Activated effector memory CD4-positive, alpha-beta T cell treated with anti-CD3 and anti-CD28 coated beads, Interleukin-2, amount 50 U/mL, for 16 hours (primary cell): ENCODE measurements around the gene ECI2.
A peak's percentile ranks its signal among the peaks of the same experiment; 100 is the strongest.
"Not testable (repeated sequence)": the region's sequence is repeated elsewhere in the genome, so short reads cannot be mapped to it uniquely, and the experiment has no call there.

Experiments
- DNase-seq: peaks from one replicate; pipeline ENCODE4 v3.0.0-alpha.2; 2020

Gene ECI2

DNA sequence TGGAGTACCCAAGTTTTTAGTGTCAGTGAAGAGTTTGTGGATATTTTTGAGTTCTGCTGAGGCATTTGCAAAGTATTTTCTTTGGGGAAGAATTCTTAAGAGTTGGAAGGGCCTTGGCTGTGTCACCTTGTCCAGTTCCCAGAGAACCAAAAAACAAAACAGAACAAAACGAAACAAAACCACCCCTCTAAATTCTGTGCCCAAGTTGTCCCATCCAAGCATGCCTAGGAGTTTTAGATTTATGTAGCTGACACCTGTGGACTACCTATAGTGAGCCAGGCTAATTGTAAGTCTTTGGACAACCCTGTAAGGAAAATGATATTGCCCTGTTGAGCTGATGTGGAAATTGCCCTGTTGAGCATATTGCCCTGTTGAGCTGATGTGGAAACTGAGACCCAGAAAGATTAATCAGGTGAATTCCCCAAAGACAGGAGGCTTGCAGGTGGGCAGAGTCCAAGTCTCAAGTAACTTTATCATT lies 1.0 kb upstream of the ECI2 start:
- no peak for DNase-seq

DNA sequence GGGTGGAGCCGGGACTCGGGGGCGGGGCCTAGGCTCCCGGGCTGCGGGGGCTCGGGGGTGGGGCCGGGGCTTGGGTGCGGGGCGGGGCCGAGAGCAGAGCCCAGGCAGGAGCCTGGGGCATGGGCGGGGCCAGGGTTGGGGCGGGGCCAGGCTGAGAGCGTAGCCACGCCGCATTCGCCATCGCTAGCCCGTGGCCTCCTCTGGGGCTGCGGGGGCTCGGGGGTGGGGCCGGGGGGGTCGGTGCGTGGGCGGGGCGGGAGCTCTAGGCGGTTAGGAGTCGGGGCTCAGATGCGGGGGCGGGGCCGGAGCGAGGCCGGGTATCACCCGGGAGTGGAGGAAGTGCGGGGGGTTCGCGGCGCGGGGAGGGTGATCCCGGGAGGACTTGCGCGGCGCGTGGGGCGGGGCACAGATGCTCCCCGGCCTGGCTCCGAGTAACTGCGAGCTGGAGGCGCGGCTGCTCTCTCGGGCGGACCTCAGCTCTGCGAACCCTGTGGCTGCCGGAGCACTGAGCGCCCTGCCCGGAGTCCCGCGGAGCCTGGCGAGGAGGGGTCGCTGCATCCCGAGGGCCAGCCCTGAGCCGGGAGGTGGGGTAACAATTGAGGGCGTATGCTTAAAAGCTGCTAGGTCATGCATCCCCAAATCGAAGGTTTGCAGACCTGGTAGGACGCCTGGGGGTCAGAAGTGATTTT lies 434 bp upstream of the ECI2 start:
- DNase-seq: peak; percentile 97

DNA sequence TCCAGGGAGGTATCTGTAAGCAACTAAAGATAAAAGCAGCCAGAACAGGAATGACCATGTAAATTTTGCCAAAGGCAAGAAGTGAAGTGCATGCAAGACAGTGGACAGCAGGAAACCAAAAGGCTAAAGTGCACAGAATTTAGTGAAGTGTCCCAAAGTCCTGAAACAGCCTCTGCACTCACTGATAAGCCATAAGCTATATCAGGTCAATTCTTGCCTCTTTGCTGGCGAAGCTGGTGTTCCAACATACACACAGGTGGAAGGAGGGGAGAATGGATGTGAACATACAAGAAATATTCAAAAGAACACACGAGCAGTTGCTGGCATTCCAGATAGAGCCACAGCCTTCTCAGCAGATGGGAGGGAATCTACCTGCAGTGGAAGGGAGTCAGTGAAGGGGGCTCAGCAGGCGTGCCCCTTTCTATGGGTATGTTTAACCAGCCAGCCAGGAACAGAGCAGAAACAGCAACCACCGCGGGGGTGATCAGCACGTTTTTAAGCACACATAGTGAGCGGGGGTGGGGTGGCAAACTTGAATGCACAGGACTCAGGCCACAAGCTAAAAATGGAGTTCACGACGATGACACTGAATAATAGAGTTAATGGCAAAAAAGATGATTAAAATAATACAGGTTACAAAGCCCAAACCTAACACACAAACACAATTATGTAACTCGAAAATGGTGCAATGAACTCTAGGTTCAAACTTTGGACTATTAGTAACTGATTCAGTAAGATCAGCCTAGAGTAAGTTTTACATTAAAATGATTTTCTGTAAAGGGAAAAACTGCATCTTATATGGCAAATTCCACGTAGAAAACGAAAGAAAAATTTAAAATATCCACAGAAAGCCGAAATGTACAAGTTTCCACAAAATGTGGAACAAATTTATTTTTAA lies 1.2 kb downstream of the ECI2 start:
- DNase-seq: peak; percentile 73

DNA sequence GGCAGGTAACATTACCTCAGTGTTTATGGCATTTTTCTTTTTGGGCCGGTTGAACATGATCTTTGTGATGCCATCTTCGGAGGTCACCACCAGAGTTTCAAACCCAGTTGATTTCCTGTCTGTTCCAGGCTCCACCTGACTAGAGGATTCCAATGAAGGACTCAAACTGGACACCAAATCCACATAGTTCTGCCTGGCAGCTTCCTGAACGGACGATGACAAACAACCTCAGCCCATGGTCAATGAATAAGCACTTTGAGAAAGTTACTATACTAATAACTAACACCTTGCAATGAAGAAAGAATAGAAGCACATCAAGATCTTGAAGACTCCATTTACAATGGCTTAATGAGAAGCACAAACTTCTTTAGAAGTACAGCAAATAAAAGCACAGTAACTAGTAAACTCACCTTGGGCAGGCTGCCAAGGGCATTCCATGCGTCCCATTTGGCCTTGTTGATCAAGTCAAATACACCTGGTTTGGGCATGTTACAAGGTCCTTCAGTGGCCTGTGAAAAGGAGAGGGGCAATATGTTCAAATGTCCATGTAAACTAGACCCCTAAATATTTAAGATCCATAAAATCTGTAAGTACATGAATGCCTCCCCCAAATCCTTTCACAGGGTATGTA lies 4.9 kb downstream of the ECI2 start:
- no peak for DNase-seq

DNA sequence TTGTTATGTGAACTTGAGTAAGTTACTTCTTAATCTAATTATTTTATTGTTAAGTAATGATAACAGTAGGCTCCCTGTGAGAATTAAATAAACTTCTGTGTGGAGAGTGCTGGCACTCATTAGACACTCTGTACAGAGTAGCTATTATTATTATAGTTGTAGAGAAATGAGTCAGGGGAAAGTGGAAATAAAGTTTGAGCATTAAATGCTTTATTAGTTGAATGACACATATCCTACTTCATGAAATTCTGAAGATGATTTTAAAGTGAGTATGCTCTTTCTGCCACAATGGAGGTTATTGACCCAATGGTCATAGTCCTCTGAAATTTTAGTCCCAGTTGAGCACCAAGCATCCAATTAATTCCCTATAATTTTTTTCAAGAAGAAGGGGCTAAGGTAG lies 5.9 kb downstream of the ECI2 start:
- no peak for DNase-seq

DNA sequence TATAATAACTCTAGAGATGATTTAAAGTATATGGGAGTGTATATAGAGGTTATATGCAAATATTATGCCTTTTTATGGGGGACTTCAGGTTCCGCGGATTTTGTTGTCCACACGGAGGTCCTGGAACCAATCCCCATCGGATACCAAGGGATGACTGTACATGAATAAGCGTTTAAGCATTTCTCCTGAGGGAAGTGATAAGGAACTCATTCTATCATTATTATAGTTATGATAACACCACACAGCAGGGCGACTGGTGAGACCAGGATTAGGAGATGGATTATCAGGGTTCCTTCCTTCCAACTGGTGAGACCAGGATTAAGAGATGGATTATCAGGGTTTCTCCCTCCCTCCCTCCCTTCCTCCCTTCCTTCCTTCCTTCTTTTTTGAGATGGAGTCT lies 6.6 kb downstream of the ECI2 start:
- no peak for DNase-seq

DNA sequence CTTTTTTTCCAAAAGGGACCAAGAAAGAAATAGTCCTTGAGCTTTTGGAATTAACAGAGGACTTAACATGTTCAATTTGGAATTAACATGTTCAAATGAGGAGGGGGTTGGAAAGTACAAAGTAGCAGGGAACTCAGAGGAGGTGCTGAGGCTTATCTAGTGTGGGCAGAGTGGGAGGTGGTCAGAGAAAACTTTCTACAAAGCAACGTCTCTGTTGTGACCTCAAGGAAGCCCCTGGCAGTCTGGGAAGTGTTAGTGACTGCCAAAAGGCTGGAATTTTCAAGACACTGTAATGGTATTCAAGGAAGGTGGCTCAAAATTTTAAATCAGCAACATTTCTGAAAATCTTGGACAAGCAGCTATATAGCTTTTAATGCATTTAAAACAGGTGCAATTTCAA lies 7.3 kb downstream of the ECI2 start:
- DNase-seq: no peak

DNA sequence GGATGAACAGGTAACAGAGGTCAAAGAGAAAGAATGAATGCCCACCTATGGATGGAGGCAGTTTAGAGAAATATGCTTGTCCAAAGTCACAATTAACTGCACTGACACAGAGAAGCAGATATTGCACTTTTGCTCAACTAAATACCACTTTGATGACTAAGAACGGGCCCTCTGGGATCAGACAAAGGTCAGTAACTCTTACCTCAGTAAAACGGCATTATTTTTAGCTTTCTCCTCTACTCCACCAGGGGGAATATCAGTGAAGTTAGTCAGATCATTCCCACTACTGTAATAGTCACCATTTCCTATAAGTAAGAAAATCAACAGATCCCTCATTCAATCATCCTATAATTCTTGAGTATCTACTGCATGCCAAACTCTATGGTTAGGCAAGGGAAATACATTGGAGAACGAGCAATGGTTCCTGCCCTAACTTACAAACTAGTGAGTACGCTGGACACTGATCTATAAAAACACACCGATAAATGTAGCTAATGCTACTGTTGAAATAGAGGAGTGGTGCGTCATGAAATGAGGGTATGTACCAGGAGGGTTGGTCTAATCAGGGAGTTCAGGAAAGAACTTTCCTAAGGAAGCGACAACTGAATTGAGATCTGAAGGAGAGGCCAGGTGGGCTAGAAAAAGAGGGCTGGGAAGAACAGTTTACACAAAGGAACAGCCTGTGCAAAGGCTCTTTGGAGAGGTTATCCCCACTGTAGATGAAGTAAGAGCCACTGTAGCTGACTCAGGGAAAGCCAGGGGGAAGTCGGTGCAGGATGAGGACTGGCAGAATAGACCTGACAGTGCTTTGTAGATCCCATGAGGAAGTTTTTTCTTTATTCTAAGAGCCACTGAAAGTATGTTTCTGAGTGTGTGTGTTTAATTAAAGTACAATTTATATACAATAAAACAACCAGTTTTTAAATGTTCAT lies 9.2 kb downstream of the ECI2 start:
- DNase-seq: no peak

DNA sequence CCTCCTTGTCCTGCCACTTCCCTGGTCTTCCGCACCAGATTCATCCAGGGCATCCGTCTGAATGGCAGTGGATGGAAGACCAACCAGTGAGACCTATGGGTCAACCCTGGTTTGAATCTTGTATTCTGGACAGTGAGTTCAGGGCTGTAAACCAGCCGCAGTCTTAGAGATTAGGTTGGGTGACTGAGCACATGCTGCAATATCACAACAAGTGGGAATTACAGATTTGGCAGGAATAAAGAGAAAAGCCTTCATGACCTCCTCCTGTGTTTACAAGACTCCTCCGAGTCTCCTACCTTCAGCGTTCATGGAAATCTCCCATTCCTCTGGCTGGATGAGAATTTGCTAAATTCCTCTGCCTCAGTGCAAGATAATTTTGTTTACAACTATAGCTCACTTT lies 9.9 kb downstream of the ECI2 start:
- DNase-seq: no peak

DNA sequence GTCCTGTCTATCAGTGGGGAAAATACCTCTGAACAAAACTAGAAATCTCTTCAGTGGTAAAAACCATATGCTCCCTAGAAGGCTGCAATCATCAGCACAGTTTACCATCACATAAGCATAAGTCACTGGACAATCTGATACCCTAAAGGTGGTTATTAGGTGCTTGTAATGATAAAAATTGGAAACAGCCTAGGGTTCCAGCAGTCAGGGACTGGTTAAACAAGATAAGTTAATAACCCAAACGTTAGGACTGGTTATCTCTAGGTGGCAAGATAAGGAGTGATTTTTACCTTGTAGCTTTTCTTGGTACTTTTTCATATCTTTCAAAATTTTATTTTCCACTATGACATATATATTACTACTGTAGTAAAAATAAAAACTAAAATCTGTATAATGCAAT lies 11.0 kb downstream of the ECI2 start:
- no peak for DNase-seq

DNA sequence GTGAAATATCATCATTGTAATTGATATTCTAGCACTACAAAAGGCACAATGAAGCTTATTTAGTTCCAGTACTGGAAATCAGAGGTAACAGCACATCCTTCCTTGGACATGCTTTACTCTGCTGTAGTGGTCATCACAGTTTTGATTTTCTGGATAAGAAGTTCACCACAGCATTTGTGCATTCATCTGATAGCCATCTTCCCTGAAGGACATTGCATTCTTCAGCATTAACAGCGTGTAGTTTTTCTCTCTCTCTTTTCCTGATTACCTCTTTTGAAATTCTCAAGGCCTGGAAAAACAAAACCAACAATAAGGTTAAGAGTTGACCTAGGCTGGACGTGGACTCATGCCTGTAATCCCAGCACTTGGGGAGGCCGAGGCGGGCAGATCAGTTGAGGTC lies 19.6 kb downstream of the ECI2 start:
- no peak for DNase-seq

DNA sequence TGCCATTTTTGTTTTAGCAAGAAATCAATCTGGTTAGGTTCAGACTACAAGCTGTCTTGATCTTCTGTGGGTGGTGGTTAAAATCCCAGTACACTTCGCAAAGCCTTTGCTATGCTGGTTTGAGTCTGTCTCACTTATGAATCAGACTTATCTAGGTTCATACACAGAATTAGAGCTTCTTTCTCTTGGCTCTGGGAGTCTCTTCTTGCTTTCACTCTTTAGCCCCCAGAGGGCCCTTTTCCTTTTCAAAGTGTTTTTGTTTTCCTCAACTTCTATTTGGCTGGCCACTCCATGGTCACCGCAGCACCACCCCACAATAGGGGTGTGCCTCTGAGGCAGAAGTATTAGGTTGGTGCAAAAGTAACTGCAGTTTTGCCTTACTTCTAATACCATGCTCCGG lies 21.3 kb downstream of the ECI2 start:
- no peak for DNase-seq

DNA sequence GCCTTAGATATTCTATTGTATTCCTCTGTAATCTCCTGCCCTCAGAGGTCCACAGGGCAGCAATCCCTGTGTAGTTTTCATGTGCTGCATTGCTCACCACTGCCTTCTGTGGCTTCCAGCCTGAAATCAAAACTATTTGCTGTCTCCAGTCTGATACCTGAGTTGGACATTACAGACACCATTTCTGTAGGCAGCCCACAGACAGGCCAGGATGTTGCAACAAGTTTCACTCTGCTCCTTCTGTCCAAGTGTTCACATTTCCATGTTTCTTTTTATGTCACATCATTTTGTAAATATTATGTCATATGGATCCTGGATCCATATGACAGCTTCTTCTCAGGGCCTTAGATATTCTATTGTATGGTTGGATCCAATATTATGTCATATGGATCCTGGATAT lies 21.7 kb downstream of the ECI2 start:
- no peak for DNase-seq

DNA sequence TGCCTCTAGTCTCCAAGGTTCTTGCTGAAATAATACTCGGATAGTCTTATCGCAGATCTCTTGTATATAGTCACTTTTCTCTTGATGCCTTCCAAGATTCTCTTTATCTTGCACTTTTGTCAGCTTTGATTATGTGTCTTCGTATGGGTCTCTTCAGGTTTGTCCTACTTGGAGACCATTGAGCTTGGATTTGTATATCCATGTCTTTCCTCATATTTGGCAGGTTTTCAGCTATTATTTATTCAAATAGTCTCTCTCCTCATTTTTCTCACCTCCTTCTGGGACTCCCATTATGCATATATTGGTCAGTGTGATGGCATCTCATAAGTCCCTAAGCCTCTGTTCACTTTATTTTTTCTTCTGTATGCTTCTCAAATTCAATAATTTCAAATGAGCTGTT lies 23.0 kb downstream of the ECI2 start:
- DNase-seq: no peak

DNA sequence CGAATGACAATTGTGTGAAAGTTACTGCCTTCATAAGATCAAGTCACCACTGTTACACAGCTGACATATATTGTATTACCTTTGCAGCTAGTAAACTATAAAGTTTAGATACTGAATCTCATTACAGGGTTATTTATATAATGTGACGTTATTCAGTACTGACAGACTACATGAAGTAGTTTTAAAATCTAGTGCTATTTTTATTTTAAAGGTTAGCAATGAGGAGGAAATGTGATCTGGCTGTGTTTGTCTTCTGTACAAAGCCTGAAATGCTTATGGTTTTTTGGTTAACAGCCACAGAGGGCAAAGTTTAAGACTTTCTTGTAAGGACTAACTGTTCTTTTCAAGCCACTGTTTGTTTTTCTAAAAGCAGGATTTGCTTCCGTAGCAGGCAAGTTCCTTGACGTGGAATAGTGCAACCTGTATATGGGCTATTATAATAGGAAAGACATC lies 26.0 kb downstream of the ECI2 start:
- DNase-seq: not testable (repeated sequence)

DNA sequence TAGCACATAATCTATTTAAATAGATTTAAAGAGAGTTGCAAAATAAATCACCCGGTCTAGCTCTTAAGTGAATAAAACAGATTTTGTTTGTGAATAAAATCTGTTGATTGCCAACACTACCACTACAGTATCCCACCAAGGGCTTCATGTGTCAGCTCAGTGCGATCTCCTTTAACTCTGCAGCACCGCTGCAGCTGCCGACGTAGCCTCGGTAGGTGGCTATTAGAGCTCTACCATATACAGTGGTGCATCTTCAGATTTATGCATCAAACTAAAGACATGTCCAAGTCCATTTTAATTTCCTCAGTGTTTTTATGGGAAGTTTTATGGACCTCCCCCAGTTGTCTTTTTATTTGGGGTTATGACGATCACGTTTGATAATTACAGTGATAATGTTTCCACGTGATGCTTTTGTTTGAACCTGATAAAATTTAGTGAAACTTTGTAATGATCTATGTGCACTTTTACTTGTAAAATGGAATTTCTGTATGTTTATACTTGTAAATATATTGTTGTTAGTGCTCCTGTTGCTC lies 26.7 kb downstream of the ECI2 start:
- no peak for DNase-seq

DNA sequence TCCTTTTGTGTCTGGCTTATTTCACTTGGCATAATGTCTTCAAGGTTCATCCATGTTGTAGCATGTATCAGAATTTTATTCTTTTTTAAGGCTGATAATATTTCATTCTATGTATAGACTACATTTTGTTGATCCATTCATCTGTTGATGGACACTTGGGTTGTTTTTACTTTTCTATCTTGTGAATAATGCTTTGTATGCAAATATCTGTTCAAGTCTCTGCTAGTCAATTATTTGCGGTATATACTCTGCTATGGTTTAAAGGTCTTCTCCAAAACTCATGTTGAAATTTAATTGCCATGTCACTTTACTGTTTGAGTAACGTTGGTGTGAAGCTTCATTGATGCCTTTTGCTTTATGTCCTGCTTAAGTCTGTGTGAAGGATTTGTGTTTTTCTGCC lies 27.5 kb downstream of the ECI2 start:
- DNase-seq: no peak

DNA sequence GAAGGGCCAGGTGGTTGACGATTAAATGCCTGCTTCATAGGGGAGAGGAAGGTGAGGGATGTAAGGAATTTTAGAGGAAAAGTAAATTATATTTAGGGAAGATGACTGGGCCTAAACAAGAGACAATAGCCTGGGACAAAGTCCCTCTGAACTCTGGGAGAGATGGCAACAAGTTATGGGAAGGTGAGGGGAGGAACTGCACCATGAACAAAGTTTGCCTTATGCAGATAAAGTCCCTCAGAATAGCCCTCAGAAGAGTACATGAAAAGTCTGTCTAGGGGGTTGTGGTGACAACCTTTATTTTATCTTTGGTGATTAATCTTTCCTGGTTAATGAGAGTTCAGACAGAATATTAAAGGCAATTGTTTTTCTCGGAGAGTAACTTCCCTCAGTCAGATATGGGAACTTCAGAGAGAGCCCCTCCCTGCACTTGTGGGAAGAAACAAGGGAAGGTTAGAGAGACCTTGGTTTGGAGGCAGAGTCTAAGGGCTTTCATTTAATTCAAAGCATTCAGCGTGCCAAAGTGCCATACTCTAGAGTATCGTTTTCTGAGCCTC lies 29.3 kb downstream of the ECI2 start:
- no peak for DNase-seq

DNA sequence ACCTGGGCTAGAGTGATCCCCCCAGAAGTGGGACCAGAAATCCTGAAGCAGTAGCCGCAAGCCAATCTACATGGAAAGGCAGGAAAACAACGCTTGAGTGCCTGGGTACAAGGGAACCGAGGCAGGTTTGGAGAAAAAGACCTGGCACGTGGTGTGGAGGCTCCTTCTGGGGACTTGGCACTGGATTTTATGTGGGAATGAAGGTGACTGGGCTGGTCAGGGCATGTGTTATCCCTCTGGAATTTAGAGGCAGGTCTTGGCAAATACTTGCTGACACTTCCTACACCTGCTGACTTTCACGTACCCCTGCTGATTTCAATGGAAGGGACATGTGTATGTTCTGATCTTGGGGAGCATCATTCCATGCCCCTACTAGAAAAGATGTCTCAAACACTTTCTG lies 31.4 kb downstream of the ECI2 start:
- DNase-seq: no peak

DNA sequence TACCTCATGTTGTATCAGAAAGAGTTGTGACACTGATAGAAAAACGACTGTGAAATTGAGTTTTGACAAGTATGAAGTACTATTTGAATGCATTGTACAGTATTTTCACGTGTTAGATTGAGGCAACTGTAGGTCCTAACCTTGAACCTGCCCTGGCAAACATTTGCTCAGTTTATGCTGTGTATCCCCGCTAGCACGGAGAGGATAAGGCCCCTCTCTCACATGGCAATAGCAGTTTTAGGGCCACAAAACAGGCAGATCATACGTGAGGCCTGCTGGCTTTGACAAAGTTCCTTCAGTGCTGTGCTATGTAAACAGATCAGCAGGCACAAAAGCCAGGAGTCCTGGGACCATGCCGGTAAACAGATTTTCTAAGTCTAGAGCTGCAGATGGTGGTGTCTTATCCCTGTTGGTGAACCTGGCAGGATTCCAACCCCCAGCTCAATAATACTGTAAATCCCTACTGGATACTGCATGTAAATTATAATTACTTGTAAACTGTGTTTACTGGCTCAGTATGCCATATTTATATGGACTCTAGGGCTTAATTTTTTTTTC lies 32.6 kb downstream of the ECI2 start:
- DNase-seq: no peak

DNA sequence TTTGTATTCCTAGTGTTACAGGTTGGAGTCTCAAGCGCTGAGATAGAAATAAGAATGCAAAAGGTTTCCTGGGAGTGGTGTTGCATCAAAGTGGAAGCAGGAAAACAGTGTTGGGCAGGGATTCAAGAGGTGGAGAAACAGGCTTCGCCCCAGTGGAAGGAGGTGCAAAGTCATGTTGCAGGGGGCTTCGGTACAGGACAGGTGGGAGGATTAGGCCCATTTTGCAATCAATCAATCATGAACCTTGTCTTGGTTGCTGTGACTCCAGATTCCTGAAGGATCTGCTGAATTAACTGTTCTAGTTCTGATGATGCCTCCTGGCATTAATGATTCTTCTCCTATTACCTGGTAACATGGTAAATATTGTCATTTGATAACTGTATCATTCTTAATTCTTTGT lies 34.1 kb downstream of the ECI2 start:
- DNase-seq: no peak

DNA sequence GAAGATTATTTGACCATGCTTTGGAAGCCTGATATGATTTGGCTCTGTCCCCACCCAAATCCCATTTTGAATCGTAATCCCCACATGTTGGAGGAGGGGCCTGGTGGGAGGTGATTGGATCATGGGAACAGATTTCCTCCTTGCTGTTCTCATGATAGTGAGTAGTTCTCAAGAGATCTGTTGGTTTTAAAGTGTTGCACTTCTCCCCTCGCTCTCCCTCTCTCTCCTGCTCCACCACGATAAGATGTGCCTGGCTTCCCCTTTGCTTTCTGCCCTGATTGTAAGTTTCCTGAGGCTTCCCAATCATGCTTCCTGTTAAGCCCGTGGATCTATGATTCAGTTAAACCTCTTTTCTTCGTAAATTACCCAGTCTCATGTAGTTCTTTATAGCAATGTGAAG lies 34.7 kb downstream of the ECI2 start:
- no peak for DNase-seq
